ENCODE measurements around the gene GRIK4. TPM values are rescaled to one million over a fixed set of nuclear protein-coding genes. Genes with fewer than 3 reads are reported as not detected.

The GRIK4 gene
- polyA plus RNA-seq, 1 donor from 2014 or later, result 3.4 TPM

GRCh38 chr11:120682866-120683265, 171.3 kb downstream of the GRIK4 start:
- no peaks in the 10 kb centered on the region for H3K9me2 ChIP-seq (ENCODE audit: insufficient read depth, low read length)
- no peak overlapping the region for H3K4me3 ChIP-seq (ENCODE audit: low read length)
- TF ChIP-seq RAD21 (conservative IDR thresholded peaks at IDR 0.05) (no peak), REST (IDR thresholded peaks at IDR 0.05; ENCODE audit: borderline replicate concordance) (no peak), POLR2AphosphoS5 (IDR thresholded peaks at IDR 0.05) (no peak), CTCF (IDR thresholded peaks at IDR 0.05; ENCODE audit: poor library complexity, severe bottlenecking) (no peak), EP300 (conservative IDR thresholded peaks at IDR 0.05; ENCODE audit: poor library complexity, severe bottlenecking) (no peak)
- no peaks in the 10 kb centered on the region for H3K9me3 ChIP-seq (ENCODE audit: low read length)
- H3K27ac ChIP-seq (ENCODE audit: low read length), result no peak overlapping the region
- H3F3A ChIP-seq (ENCODE audit: insufficient read depth, low read length, poor library complexity, severe bottlenecking), result no peaks in the 10 kb centered on the region
- no peaks in the 10 kb centered on the region for H3K79me2 ChIP-seq (replicated peaks; ENCODE audit: insufficient read depth, low read length)
- H3K36me3 ChIP-seq (ENCODE audit: insufficient read depth, low read length), result no peaks in the 10 kb centered on the region
- H3K9ac ChIP-seq (ENCODE audit: low read length), result no peak overlapping the region
- H3K27me3 ChIP-seq (ENCODE audit: insufficient read depth, low read depth, low read length), result no peaks in the 10 kb centered on the region
- H2AFZ ChIP-seq (ENCODE audit: low read depth, low read length), result no peak overlapping the region
- H4K20me1 ChIP-seq (ENCODE audit: insufficient read depth), result no peaks in the 10 kb centered on the region
- H3K4me2 ChIP-seq (ENCODE audit: low read length), result no peak overlapping the region

DNA sequence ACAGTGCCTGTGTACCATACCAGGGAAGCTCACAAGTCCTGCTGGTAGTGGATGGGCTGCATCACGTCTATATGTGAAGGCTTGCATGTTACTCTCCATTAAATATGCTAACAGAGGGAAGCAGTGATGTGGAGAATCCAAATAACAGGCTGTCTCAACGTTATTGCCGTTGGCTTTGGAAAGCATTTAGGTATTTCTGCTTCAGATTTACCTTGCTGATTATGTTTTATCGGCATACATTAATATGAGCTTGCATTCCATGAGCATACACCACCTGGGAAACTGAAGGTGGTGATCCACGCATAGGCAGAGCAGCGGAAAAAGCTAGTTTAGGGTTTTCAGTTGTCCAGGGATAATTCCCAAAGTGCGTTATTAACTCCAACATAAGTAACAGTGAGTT, 175.0 kb downstream of the GRIK4 start:
- no peaks in the 10 kb centered on the region for H3K9me3 ChIP-seq (ENCODE audit: low read length)
- H3K4me3 ChIP-seq (ENCODE audit: low read length), result no peak overlapping the region
- H3K9me2 ChIP-seq (ENCODE audit: insufficient read depth, low read length), result no peaks in the 10 kb centered on the region
- H3K79me2 ChIP-seq (replicated peaks; ENCODE audit: insufficient read depth, low read length), result no peaks in the 10 kb centered on the region
- no peaks in the 10 kb centered on the region for H3F3A ChIP-seq (ENCODE audit: insufficient read depth, low read length, poor library complexity, severe bottlenecking)
- no peaks in the 10 kb centered on the region for H3K27me3 ChIP-seq (ENCODE audit: insufficient read depth, low read depth, low read length)
- TF ChIP-seq MXI1 (conservative IDR thresholded peaks at IDR 0.05; ENCODE audit: poor library complexity, severe bottlenecking), result no peak
- TF ChIP-seq SMC3 (conservative IDR thresholded peaks at IDR 0.05; ENCODE audit: poor library complexity), result no peak
- no peak for TF ChIP-seq EP300 (conservative IDR thresholded peaks at IDR 0.05; ENCODE audit: poor library complexity, severe bottlenecking)
- H3K36me3 ChIP-seq (ENCODE audit: insufficient read depth, low read length), result no peaks in the 10 kb centered on the region
- H2AFZ ChIP-seq (ENCODE audit: low read depth, low read length), result no peak overlapping the region
- no peak overlapping the region for H3K9ac ChIP-seq (ENCODE audit: low read length)
- no peak overlapping the region for H3K4me2 ChIP-seq (ENCODE audit: low read length)
- no peak overlapping the region for H3K27ac ChIP-seq (ENCODE audit: low read length)
- H4K20me1 ChIP-seq (ENCODE audit: insufficient read depth), result no peaks in the 10 kb centered on the region

DNA sequence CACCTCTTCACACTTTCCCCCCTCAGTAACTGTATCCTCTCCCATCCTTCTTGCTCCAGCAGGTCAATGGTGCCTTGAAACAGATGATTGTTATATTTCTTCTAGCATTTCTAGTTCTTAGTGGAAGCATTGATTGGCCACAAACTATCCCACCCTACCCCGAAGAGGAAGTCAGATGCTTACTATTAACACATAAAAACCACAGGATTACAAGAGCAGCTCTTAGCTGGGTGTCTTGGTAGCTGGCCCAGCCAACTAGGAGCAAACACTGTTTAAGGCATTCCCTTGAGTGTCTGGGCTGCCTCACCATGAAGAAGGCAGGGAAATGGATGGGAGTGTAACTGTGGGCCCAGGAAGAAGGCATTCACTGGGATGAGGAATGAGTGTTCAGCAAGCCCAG, 176.6 kb downstream of the GRIK4 start:
- Histone ChIP-seq H3K9me2 (ENCODE audit: insufficient read depth, low read length) (no peaks in the 10 kb centered on the region), H3K27ac (ENCODE audit: low read length) (no peak overlapping the region), H3K79me2 (replicated peaks; ENCODE audit: insufficient read depth, low read length) (no peaks in the 10 kb centered on the region), H3K9ac (ENCODE audit: low read length) (no peak overlapping the region), H3F3A (ENCODE audit: insufficient read depth, low read length, poor library complexity, severe bottlenecking) (no peaks in the 10 kb centered on the region), H3K36me3 (ENCODE audit: insufficient read depth, low read length) (no peaks in the 10 kb centered on the region), H3K4me3 (ENCODE audit: low read length) (no peak overlapping the region), H4K20me1 (ENCODE audit: insufficient read depth) (no peaks in the 10 kb centered on the region), H3K9me3 (ENCODE audit: low read length) (no peaks in the 10 kb centered on the region), H2AFZ (ENCODE audit: low read depth, low read length) (no peak overlapping the region), H3K27me3 (ENCODE audit: insufficient read depth, low read depth, low read length) (no peaks in the 10 kb centered on the region), H3K4me2 (ENCODE audit: low read length) (no peak overlapping the region)
- TF ChIP-seq EP300 (conservative IDR thresholded peaks at IDR 0.05; ENCODE audit: poor library complexity, severe bottlenecking), result no peak

Data from neural cell (in vitro differentiated cells).